Natural killer cell (primary cell): Measurements from ENCODE around the gene VIPR1. TPM values are rescaled to one million over a fixed set of nuclear protein-coding genes. Genes with fewer than 3 reads are reported as not detected.

Experiments used
- ATAC-seq, 3 donors: fragments of 150-1000 bp in 2 of 3; fragments of 200-7000 bp in 1 of 3; cut with Tn5 transposase; 1 replicate in 1 of 3; 2 replicates in 2 of 3; pipeline ENCODE4 v1.10.0; 2021; ENCODE audit warnings: mild to moderate bottlenecking in 2 of 3, moderate library complexity in 2 of 3
- DNase-seq, 2 donors: peaks; one replicate each; pipeline versions ENCODE4 v3.0.0 to v3.0.0-alpha.2; 2013 to 2021; ENCODE audit warnings: mixed read lengths in 1 of 2
- H3K27ac ChIP-seq: one replicate; pipeline ENCODE4 v1.5.1; 2013; ENCODE audit warnings: mild to moderate bottlenecking, low read length
- H3K27me3 ChIP-seq: one replicate; pipeline ENCODE4 v1.6.1; 2013; ENCODE audit warnings: low read length; ENCODE audit not compliant: control insufficient read depth, insufficient read depth
- H3K36me3 ChIP-seq: one replicate; pipeline ENCODE4 v1.6.1; 2013; ENCODE audit warnings: low read length; ENCODE audit not compliant: control insufficient read depth, insufficient read depth
- H3K4me1 ChIP-seq: one replicate; pipeline ENCODE4 v1.6.1; 2013; ENCODE audit warnings: low read length; ENCODE audit not compliant: control insufficient read depth, insufficient read depth
- H3K4me3 ChIP-seq: one replicate; pipeline ENCODE4 v1.5.1; 2013; ENCODE audit warnings: low read length
- H3K9me3 ChIP-seq: one replicate; pipeline ENCODE4 v1.6.1; 2013; ENCODE audit warnings: low read length; ENCODE audit not compliant: control insufficient read depth, insufficient read depth
- H3K27ac Mint-ChIP-seq, 2 donors: one replicate each; pipeline ENCODE4 v1.8.0; 2022; ENCODE audit warnings: mild to moderate bottlenecking in 2 of 2, mixed read lengths in 2 of 2, moderate library complexity in 1 of 2
- H3K27me3 Mint-ChIP-seq, 2 donors: one replicate each; pipeline ENCODE4 v1.8.0; 2022; ENCODE audit warnings: low read depth in 2 of 2, mixed read lengths in 2 of 2
- H3K36me3 Mint-ChIP-seq: one replicate; pipeline ENCODE4 v1.8.0; 2022; ENCODE audit warnings: mixed read lengths
- H3K4me1 Mint-ChIP-seq, 2 donors: one replicate each; pipeline ENCODE4 v1.8.0; 2022; ENCODE audit warnings: mixed read lengths in 2 of 2
- H3K4me3 Mint-ChIP-seq: one replicate; pipeline ENCODE4 v1.8.0; 2022; ENCODE audit warnings: mild to moderate bottlenecking, moderate library complexity, mixed read lengths
- H3K9me3 Mint-ChIP-seq, 2 donors: one replicate each; pipeline ENCODE4 v1.8.0; 2022; ENCODE audit warnings: mixed read lengths in 2 of 2
- CTCF ChIP-seq: fragments of 200-600 bp; IDR thresholded peaks from one replicate; pipeline ENCODE4 v1.8.0; 2022; ENCODE audit warnings: antibody characterized with exemption
- WGBS: methylation state at CpG from one replicate; pipeline ENCODE4 v1.1.7; 2013; ENCODE audit warnings: missing lambda C conversion rate; ENCODE audit not compliant: insufficient coverage; 5-methylcytosine and 5-hydroxymethylcytosine counted together
- intact Hi-C: fragments of 100-400 bp; cut with micrococcal nuclease; formaldehyde crosslinking; loops from one replicate; pipeline ENCODE4 v1.14.2; 2022
- total RNA-seq, 4 donors: library from RNA; stranded (reverse); fragments of 120-200 nt in 1 of 4; gene quantifications; one replicate each; pipeline versions ENCODE4 v1.2.3 to v1.2.4, GENCODE V29; 2013 to 2022

The VIPR1 gene
- total RNA-seq, 3 donors from 2014 or later (not counting 1 experiment from before 2014, with no cell fraction given) = 2.3 to 3.1 (median 2.4) TPM

- peak; percentile 22 for TF ChIP-seq CTCF
- H3K27ac ChIP-seq = no peak overlapping the region
- Mint-ChIP-seq H3K36me3 (no peaks in the 10 kb centered on the region), H3K4me3 (no peak overlapping the region), H3K4me1 (peaks cover 6% of the 10 kb centered on the region in 2 donors), H3K9me3 (no peaks in the 10 kb centered on the region), H3K27ac (no peak overlapping the region), H3K27me3 (no peaks in the 10 kb centered on the region)
- WGBS = 85% methylated on average over 35 of the region's 35 CpGs
- DNase-seq (peak in 1 of 2 donors; percentile 69), ATAC-seq (no peak)
- no peak overlapping the region for H3K4me3 ChIP-seq
- H3K36me3 ChIP-seq = no peaks in the 10 kb centered on the region
- peaks cover 7% of the 10 kb centered on the region for H3K4me1 ChIP-seq
- intact Hi-C loops = no loop called here
- no peaks in the 10 kb centered on the region for H3K9me3 ChIP-seq
- no peaks in the 10 kb centered on the region for H3K27me3 ChIP-seq
Measured at GRCh38 chr3:42535981-42536784, 33.7 kb downstream of the VIPR1 start.

DNA sequence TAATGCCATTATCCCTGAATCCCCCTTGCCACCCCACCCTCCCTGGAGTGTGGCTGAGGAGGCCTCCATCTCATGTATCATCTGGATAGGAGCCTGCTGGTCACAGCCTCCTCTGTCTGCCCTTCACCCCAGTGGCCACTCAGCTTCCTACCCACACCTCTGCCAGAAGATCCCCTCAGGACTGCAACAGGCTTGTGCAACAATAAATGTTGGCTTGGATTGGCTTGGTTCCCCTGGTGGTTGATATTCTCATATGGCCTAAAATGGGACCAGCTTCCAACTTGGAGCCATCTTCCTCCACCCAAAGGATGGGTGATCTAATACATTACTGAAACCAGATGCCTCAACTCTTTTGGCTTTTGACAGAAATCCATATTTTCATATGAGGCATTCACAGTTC lies 34.9 kb downstream of the VIPR1 start:
- no peak for TF ChIP-seq CTCF
- Histone ChIP-seq H3K27me3 (no peaks in the 10 kb centered on the region), H3K4me3 (no peak overlapping the region), H3K36me3 (no peaks in the 10 kb centered on the region), H3K27ac (no peak overlapping the region), H3K9me3 (no peaks in the 10 kb centered on the region), H3K4me1 (peaks cover 7% of the 10 kb centered on the region)
- Mint-ChIP-seq H3K27me3 (no peaks in the 10 kb centered on the region), H3K4me1 (peaks cover 6% of the 10 kb centered on the region in 2 donors), H3K4me3 (no peak overlapping the region), H3K9me3 (no peaks in the 10 kb centered on the region), H3K36me3 (no peaks in the 10 kb centered on the region), H3K27ac (no peak overlapping the region)
- ATAC-seq = no peak
- no peak for DNase-seq
- intact Hi-C loops = no loop called here

GRCh38 chr3:42539871-42540714 lies 37.6 kb downstream of the VIPR1 start:
- Histone ChIP-seq H3K27ac (no peak overlapping the region), H3K9me3 (no peaks in the 10 kb centered on the region), H3K4me1 (peaks cover 7% of the 10 kb centered on the region), H3K27me3 (no peaks in the 10 kb centered on the region), H3K4me3 (no peak overlapping the region), H3K36me3 (no peaks in the 10 kb centered on the region)
- DNase-seq (peak; percentile 46 to 81), ATAC-seq (peak; percentile 60 to 83 (median 64))
- Mint-ChIP-seq H3K4me3 (no peak overlapping the region), H3K4me1 (peaks cover 6% of the 10 kb centered on the region in 2 donors), H3K27me3 (no peaks in the 10 kb centered on the region), H3K27ac (no peak overlapping the region), H3K9me3 (no peaks in the 10 kb centered on the region), H3K36me3 (no peaks in the 10 kb centered on the region)
- TF ChIP-seq CTCF = peak; percentile 78
- 56% methylated on average over 14 of the region's 14 CpGs for WGBS
- intact Hi-C loops = loop anchor here (10.0 kb wide), 1 partner anchor 645 kb away; no protein-coding TSS in a partner anchor
